AG09309 (cell line): Measurements from ENCODE around the gene RPS17.
"Not testable (repeated sequence)": the region's sequence is repeated elsewhere in the genome, so short reads cannot be mapped to it uniquely, and the experiment has no call there.

ENCODE experiments used
- DNase-seq: peaks from one replicate; pipeline ENCODE4 v3.0.0-alpha.2; 2010; ENCODE audit warnings: low read depth
- H3K4me3 ChIP-seq: 2 replicates; pipeline ENCODE4 v1.5.1; 2011; ENCODE audit warnings: mild to moderate bottlenecking, low read depth, low read length, moderate library complexity; ENCODE audit not compliant: control insufficient read depth
- CTCF ChIP-seq: IDR thresholded peaks from 2 replicates; pipeline ENCODE4 v1.5.1; 2011; ENCODE audit warnings: mild to moderate bottlenecking, low read depth, low read length, inconsistent platforms; ENCODE audit not compliant: insufficient read depth, control insufficient read depth; ENCODE audit errors: missing control alignments

The RPS17 gene

GRCh38 chr15:82535566-82536408 is 4.5 kb downstream of the RPS17 start:
- no peak for TF ChIP-seq CTCF
- DNase-seq = no peak
- H3K4me3 ChIP-seq = no peak overlapping the region

- H3K4me3 ChIP-seq, DNase-seq: not testable (repeated sequence)
Measured at GRCh38 chr15:82535151-82535550, 5.1 kb downstream of the RPS17 start.

GRCh38 chr15:82534457-82534861 is 5.8 kb downstream of the RPS17 start:
- not testable (repeated sequence) for DNase-seq, H3K4me3 ChIP-seq

GRCh38 chr15:82533801-82534200 is 6.5 kb downstream of the RPS17 start:
- no peak overlapping the region for H3K4me3 ChIP-seq
- no peak for TF ChIP-seq CTCF
- DNase-seq = no peak

- DNase-seq = no peak
- H3K4me3 ChIP-seq = no peak overlapping the region
- no peak for TF ChIP-seq CTCF
Measured at GRCh38 chr15:82532991-82533481, 7.2 kb downstream of the RPS17 start.

GRCh38 chr15:82532383-82532990 is 7.8 kb downstream of the RPS17 start:
- no peak overlapping the region for H3K4me3 ChIP-seq
- TF ChIP-seq CTCF = no peak
- DNase-seq = no peak

- DNase-seq = no peak
- TF ChIP-seq CTCF = no peak
- no peak overlapping the region for H3K4me3 ChIP-seq
Measured at GRCh38 chr15:82531496-82532382, 8.5 kb downstream of the RPS17 start.
